Mesenchymal stem cell (in vitro differentiated cells and primary cell): ENCODE measurements around the gene ZNF521.

Source experiments
- DNase-seq: peaks from one replicate; pipeline ENCODE4 v3.0.0-alpha.2; 2013
- H2AFZ ChIP-seq: one replicate; pipeline ENCODE4 v1.6.1; 2013; ENCODE audit warnings: low read depth, mild to moderate bottlenecking, control low read depth, inconsistent platforms, low read length, moderate library complexity
- H2AK5ac ChIP-seq: 2 replicates; pipeline ENCODE4 v1.6.1; 2013; ENCODE audit warnings: low read length, moderate library complexity, mild to moderate bottlenecking, inconsistent platforms; ENCODE audit not compliant: severe bottlenecking
- H2BK120ac ChIP-seq: one replicate; pipeline ENCODE4 v1.6.1; 2013; ENCODE audit warnings: low read depth, mild to moderate bottlenecking, inconsistent platforms, low read length, moderate library complexity
- H2BK12ac ChIP-seq, 2 experiments: one replicate each; pipeline ENCODE4 v1.6.1; 2013; ENCODE audit warnings: inconsistent platforms in 2 of 2, low read length in 2 of 2, mild to moderate bottlenecking in 2 of 2, moderate library complexity in 2 of 2, control low read depth in 1 of 2
- H2BK15ac ChIP-seq: one replicate; pipeline ENCODE4 v1.6.1; 2013; ENCODE audit warnings: mild to moderate bottlenecking, low read depth, inconsistent platforms; ENCODE audit not compliant: poor library complexity, severe bottlenecking
- H2BK5ac ChIP-seq: 2 replicates; pipeline ENCODE4 v1.6.1; 2013; ENCODE audit warnings: low read depth, mild to moderate bottlenecking, low read length, control low read depth, inconsistent platforms; ENCODE audit not compliant: poor library complexity, severe bottlenecking
- H3K14ac ChIP-seq, 2 experiments: one replicate each; pipeline ENCODE4 v1.6.1; 2013; ENCODE audit warnings: inconsistent platforms in 2 of 2, low read length in 2 of 2, control low read depth in 1 of 2, mild to moderate bottlenecking in 1 of 2, moderate library complexity in 1 of 2
- H3K18ac ChIP-seq, 2 experiments: one replicate each; pipeline ENCODE4 v1.6.1; 2013; ENCODE audit warnings: inconsistent platforms in 2 of 2, low read length in 2 of 2, control low read depth in 1 of 2, low read depth in 1 of 2, mild to moderate bottlenecking in 1 of 2
- H3K23ac ChIP-seq, 2 experiments: one replicate each; pipeline ENCODE4 v1.6.1; 2013; ENCODE audit warnings: inconsistent platforms in 2 of 2, low read length in 2 of 2, mild to moderate bottlenecking in 2 of 2, moderate library complexity in 2 of 2, control low read depth in 1 of 2
- H3K27ac ChIP-seq: 2 replicates; pipeline ENCODE4 v1.5.1; 2013; ENCODE audit warnings: mild to moderate bottlenecking, moderate library complexity, low read length, control low read depth, inconsistent platforms; ENCODE audit not compliant: poor library complexity, severe bottlenecking
- H3K27me3 ChIP-seq, 2 experiments: 2 replicates each; pipeline versions ENCODE4 v1.6.1 to v1.7.0; 2013; ENCODE audit warnings: low read length in 2 of 2, mild to moderate bottlenecking in 2 of 2, moderate library complexity in 2 of 2, control low read depth in 1 of 2, inconsistent platforms in 1 of 2; ENCODE audit not compliant: control insufficient read depth in 1 of 2, insufficient read depth in 1 of 2
- H3K36me3 ChIP-seq, 2 experiments: 2 replicates each; pipeline versions ENCODE4 v1.6.1 to v1.7.0; 2013; ENCODE audit warnings: low read length in 2 of 2, control low read depth in 1 of 2, inconsistent platforms in 1 of 2, low read depth in 1 of 2, mild to moderate bottlenecking in 1 of 2; ENCODE audit not compliant: insufficient read depth in 2 of 2, control insufficient read depth in 1 of 2
- H3K4ac ChIP-seq, 2 experiments: one replicate each; pipeline ENCODE4 v1.6.1; 2013; ENCODE audit warnings: inconsistent platforms in 2 of 2, low read length in 2 of 2, mild to moderate bottlenecking in 2 of 2, moderate library complexity in 2 of 2, control low read depth in 1 of 2, low read depth in 1 of 2
- H3K4me1 ChIP-seq: 2 replicates; pipeline ENCODE4 v1.6.1; 2013; ENCODE audit warnings: low read depth, low read length, control low read depth; ENCODE audit not compliant: control insufficient read depth, insufficient read depth
- H3K4me2 ChIP-seq: 2 replicates; pipeline ENCODE4 v1.6.1; 2013; ENCODE audit warnings: low read length, mild to moderate bottlenecking, inconsistent platforms; ENCODE audit not compliant: poor library complexity, severe bottlenecking
- H3K4me3 ChIP-seq, 2 experiments: 2 replicates each; pipeline versions ENCODE4 v1.5.1 to v1.7.0; 2013; ENCODE audit warnings: low read length in 2 of 2, mild to moderate bottlenecking in 2 of 2, control low read depth in 1 of 2, low read depth in 1 of 2; ENCODE audit not compliant: insufficient read depth in 1 of 2
- H3K79me1 ChIP-seq: replicated peaks from 2 replicates; pipeline ENCODE4 v1.6.1; 2013; ENCODE audit warnings: mild to moderate bottlenecking, control low read depth, low read length, inconsistent platforms; ENCODE audit not compliant: poor library complexity, severe bottlenecking
- H3K9ac ChIP-seq: 2 replicates; pipeline ENCODE4 v1.7.0; 2013; ENCODE audit warnings: mild to moderate bottlenecking, low read length, moderate library complexity
- H3K9me3 ChIP-seq: 2 replicates; pipeline ENCODE4 v1.7.0; 2013; ENCODE audit warnings: mild to moderate bottlenecking, low read length; ENCODE audit not compliant: control insufficient read depth
- H4K8ac ChIP-seq: one replicate; pipeline ENCODE4 v1.6.1; 2013; ENCODE audit warnings: inconsistent platforms, mild to moderate bottlenecking, low read length, moderate library complexity
- H4K91ac ChIP-seq: one replicate; pipeline ENCODE4 v1.6.1; 2013; ENCODE audit warnings: mild to moderate bottlenecking, low read length, inconsistent platforms
- WGBS: methylation state at CpG from one replicate; pipeline ENCODE4 v1.1.7; 2013; ENCODE audit warnings: mixed read lengths; 5-methylcytosine and 5-hydroxymethylcytosine counted together

The ZNF521 gene

DNA sequence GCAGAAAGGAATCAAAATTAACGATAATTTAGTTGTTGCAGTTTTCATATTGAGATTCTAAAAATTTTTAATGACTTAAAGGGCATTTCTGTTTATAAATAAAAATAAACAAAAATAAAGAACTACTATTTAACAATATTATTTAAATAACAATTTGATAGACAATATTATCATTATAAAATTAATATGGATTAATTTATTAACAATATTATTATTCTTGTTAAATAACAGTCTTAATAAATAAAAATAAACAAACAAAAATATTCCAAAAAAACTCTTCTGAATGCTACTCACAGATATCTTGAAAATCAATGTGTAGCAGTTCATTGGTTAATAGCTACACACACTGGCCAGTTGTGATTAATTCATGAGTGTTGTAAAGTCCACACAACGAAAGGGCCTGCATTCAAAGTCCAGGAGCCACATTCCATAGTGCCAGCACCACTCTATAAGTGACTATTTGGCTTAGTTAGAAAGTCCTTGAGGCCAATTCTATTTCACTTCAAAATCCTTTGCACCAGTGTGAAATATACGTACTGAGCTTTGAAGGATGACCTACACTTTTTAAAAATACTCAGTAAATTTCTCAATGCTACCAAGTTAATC lies 117.1 kb downstream of the ZNF521 start:
- no peak overlapping the region for H4K8ac ChIP-seq
- peaks cover 4% of the 10 kb centered on the region for H3K4me1 ChIP-seq

DNA sequence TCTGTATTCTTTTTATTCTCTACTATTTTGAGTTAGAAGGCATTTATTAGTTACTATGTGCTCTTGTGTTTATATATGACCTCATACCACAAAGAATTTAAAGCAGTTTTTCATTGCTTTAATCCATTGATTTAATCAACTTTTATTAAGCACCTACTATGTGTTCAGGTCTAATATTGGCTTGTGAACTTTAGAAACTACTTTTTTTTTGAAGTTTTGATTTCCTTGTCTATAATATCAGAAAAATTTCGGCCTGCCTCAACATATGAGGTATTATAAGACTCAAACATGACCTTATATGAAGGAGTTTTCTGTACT lies 117.7 kb downstream of the ZNF521 start:
- H4K91ac ChIP-seq: no peak overlapping the region
- no peak overlapping the region for H2AK5ac ChIP-seq
- H2BK12ac ChIP-seq: no peak overlapping the region
- H3K4ac ChIP-seq: no peak overlapping the region
- no peak overlapping the region for H2BK15ac ChIP-seq
- peak overlapping the region; percentile 87 for H3K9ac ChIP-seq
- peaks cover 4% of the 10 kb centered on the region for H3K4me1 ChIP-seq
- H3K79me1 ChIP-seq: peaks cover 13% of the 10 kb centered on the region
- H3K36me3 ChIP-seq: no peaks in the 10 kb centered on the region
- H4K8ac ChIP-seq: no peak overlapping the region
- no peak overlapping the region for H3K23ac ChIP-seq
- H2AFZ ChIP-seq: no peak overlapping the region
- H3K27ac ChIP-seq: no peak overlapping the region
- no peaks in the 10 kb centered on the region for H3K27me3 ChIP-seq
- no peak overlapping the region for H2BK120ac ChIP-seq
- no peak overlapping the region for H3K18ac ChIP-seq
- DNase-seq: no peak
- no peaks in the 10 kb centered on the region for H3K9me3 ChIP-seq
- no peak overlapping the region for H3K14ac ChIP-seq
- peak overlapping the region in 1 of 2 experiments; percentile 69 for H3K4me3 ChIP-seq
- H3K4me2 ChIP-seq: peak overlapping the region; percentile 63
- WGBS: no CpG with 5 or more reads among the region's 1 CpG
- H2BK5ac ChIP-seq: no peak overlapping the region

More for the DNA sequence above, 117.1 kb downstream of the ZNF521 start:
- Histone ChIP-seq H3K79me1 (peaks cover 16% of the 10 kb centered on the region), H2BK5ac (no peak overlapping the region), H3K14ac (no peak overlapping the region), H2AK5ac (no peak overlapping the region), H2BK120ac (no peak overlapping the region), H3K9ac (peak overlapping the region; percentile 87), H2BK12ac (no peak overlapping the region), H3K27me3 (no peaks in the 10 kb centered on the region), H2AFZ (no peak overlapping the region), H3K36me3 (peaks cover 0 to 3% of the 10 kb centered on the region in 2 experiments), H3K4me3 (no peak overlapping the region), H2BK15ac (no peak overlapping the region), H3K23ac (no peak overlapping the region), H3K9me3 (no peaks in the 10 kb centered on the region), H3K27ac (no peak overlapping the region), H3K4ac (no peak overlapping the region), H4K91ac (no peak overlapping the region), H3K18ac (no peak overlapping the region), H3K4me2 (no peak overlapping the region)
- no peak for DNase-seq
- WGBS: 21% methylated on average over 1 of the region's 3 CpGs

DNA sequence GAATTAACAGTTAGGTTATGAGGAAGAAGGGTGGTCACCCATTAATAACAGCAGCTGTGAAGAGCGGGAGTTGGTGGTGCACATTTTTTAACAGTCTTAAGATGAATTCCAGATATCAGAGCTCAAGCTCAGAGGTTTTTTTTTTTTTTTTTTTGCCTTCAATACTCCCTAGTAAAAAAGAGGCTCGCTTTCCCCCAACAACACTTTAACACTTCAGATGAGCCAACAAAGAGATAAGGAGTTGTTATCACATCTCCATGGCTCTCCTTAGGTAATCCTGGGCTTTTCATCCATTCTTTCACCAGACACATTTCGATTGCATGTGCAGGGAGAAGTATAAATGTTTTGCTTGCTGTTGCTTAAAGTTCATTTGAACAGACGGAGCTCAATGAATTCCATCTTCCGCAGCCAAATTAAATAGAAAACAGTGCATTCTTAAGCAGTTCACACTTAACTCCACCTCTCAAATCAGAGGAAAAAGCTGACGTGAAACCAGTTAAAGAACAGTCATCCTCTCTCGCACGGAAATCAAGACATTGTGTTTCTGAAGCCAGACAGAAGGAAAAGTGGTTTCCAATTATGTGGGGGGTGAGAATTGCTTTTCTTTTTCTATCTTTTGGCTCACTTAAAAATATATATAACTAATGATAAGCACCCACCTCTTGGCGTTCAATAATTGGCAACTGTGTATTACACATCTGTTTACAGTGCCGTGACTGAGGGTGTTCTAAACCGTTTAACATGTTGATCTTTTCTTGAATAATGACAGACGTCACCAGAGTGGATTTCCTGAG lies 118.2 kb downstream of the ZNF521 start:
- Histone ChIP-seq H3K23ac (no peak overlapping the region), H2BK5ac (no peak overlapping the region), H4K8ac (no peak overlapping the region), H3K4me2 (peak overlapping the region; percentile 63), H2AK5ac (no peak overlapping the region), H3K4me1 (peaks cover 4% of the 10 kb centered on the region), H3K18ac (no peak overlapping the region), H2BK15ac (no peak overlapping the region), H3K4ac (no peak overlapping the region), H2BK12ac (no peak overlapping the region), H3K9ac (peak overlapping the region; percentile 87), H2BK120ac (no peak overlapping the region), H3K4me3 (peak overlapping the region in 1 of 2 experiments; percentile 69), H3K79me1 (peaks cover 13% of the 10 kb centered on the region), H4K91ac (no peak overlapping the region), H3K36me3 (no peaks in the 10 kb centered on the region), H3K27me3 (no peaks in the 10 kb centered on the region), H3K14ac (no peak overlapping the region), H3K9me3 (no peaks in the 10 kb centered on the region), H2AFZ (no peak overlapping the region), H3K27ac (peak overlapping the region; percentile 38)
- DNase-seq: peak; percentile 84
- WGBS: 25% methylated on average over 8 of the region's 12 CpGs

DNA sequence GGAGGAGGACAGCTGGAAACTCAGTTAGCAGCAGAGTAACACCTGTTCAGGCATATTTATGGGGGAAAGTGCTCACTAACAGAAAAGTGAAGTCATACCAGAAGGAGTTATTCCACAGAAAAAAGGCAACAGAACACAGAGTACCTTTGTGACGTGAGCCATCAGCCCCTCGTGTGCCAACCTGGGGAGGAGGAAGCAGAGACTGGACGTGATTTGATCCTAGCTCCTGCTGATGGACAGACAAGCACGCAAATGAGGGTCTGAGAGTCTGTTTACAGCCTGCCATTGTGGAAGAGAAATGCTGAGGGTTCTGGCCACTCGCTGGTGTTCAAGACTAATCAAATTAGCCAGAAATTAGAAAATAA lies 120.7 kb downstream of the ZNF521 start:
- peak overlapping the region; percentile 70 for H4K8ac ChIP-seq
- no peak for DNase-seq
- no peak overlapping the region for H2AFZ ChIP-seq
- no peak overlapping the region for H3K14ac ChIP-seq
- no peak overlapping the region for H2AK5ac ChIP-seq
- peak overlapping the region; percentile 80 for H3K9ac ChIP-seq
- H3K23ac ChIP-seq: no peak overlapping the region
- no peak overlapping the region for H2BK15ac ChIP-seq
- no peak overlapping the region for H2BK120ac ChIP-seq
- peak overlapping the region; percentile 16 to 86 for H3K18ac ChIP-seq
- peaks cover 12 to 13% of the 10 kb centered on the region in 2 experiments for H3K36me3 ChIP-seq
- peak overlapping the region; percentile 52 for H4K91ac ChIP-seq
- H3K4ac ChIP-seq: peak overlapping the region in 1 of 2 experiments; percentile 49
- peak overlapping the region; percentile 44 to 70 for H2BK12ac ChIP-seq
- no peak overlapping the region for H3K4me2 ChIP-seq
- peaks cover 18% of the 10 kb centered on the region for H3K79me1 ChIP-seq
- WGBS: 82% methylated on average over 5 of the region's 5 CpGs
- peak overlapping the region in 1 of 2 experiments; percentile 45 for H3K4me3 ChIP-seq
- H2BK5ac ChIP-seq: no peak overlapping the region
- H3K4me1 ChIP-seq: peaks cover 4% of the 10 kb centered on the region
- no peak overlapping the region for H3K27ac ChIP-seq
- H3K9me3 ChIP-seq: no peaks in the 10 kb centered on the region
- no peaks in the 10 kb centered on the region for H3K27me3 ChIP-seq
